Trophoblast cell (in vitro differentiated cells and primary cell): Measurements from ENCODE around the gene HOXA9.
A peak's percentile ranks its signal among the peaks of the same experiment; 100 is the strongest.

Experiments used
- DNase-seq, 2 donors: peaks; one replicate each; pipeline ENCODE4 v3.0.0-alpha.2; 2016
- H2AFZ ChIP-seq: 2 replicates; pipeline ENCODE4 v1.6.1; 2013; ENCODE audit warnings: low read length, moderate library complexity, mild to moderate bottlenecking; ENCODE audit not compliant: insufficient read depth, poor library complexity
- H2AK5ac ChIP-seq: 2 replicates; pipeline ENCODE4 v1.6.1; 2013; ENCODE audit warnings: mild to moderate bottlenecking, low read length
- H2BK120ac ChIP-seq: 2 replicates; pipeline ENCODE4 v1.6.1; 2013; ENCODE audit warnings: low read length, mild to moderate bottlenecking, moderate library complexity; ENCODE audit not compliant: insufficient read depth, poor library complexity
- H2BK12ac ChIP-seq: 2 replicates; pipeline ENCODE4 v1.6.1; 2013; ENCODE audit warnings: mild to moderate bottlenecking, low read length, moderate library complexity
- H2BK5ac ChIP-seq: 2 replicates; pipeline ENCODE4 v1.6.1; 2013; ENCODE audit warnings: low read length, low read depth, moderate library complexity, mild to moderate bottlenecking; ENCODE audit not compliant: poor library complexity
- H3K14ac ChIP-seq: 2 replicates; pipeline ENCODE4 v1.6.1; 2013; ENCODE audit warnings: mild to moderate bottlenecking, low read length
- H3K18ac ChIP-seq: 2 replicates; pipeline ENCODE4 v1.6.1; 2013; ENCODE audit warnings: mild to moderate bottlenecking, low read length
- H3K23ac ChIP-seq: 2 replicates; pipeline ENCODE4 v1.6.1; 2013; ENCODE audit warnings: low read length
- H3K27ac ChIP-seq: 2 replicates; pipeline ENCODE4 v1.5.1; 2013; ENCODE audit warnings: low read depth, mild to moderate bottlenecking, inconsistent platforms, low read length, moderate library complexity
- H3K27me3 ChIP-seq: 2 replicates; pipeline ENCODE4 v1.6.1; 2013; ENCODE audit warnings: inconsistent platforms, mild to moderate bottlenecking, low read length, moderate library complexity; ENCODE audit not compliant: insufficient read depth
- H3K36me3 ChIP-seq, 2 experiments: 1 replicate in 1 of 2; 2 replicates in 1 of 2; pipeline ENCODE4 v1.6.1; 2013; ENCODE audit warnings: low read length in 2 of 2, mild to moderate bottlenecking in 2 of 2, moderate library complexity in 1 of 2; ENCODE audit not compliant: insufficient read depth in 2 of 2, control insufficient read depth in 1 of 2
- H3K4ac ChIP-seq: 2 replicates; pipeline ENCODE4 v1.6.1; 2013; ENCODE audit warnings: low read depth, mild to moderate bottlenecking, low read length, moderate library complexity
- H3K4me1 ChIP-seq, 2 experiments: 1 replicate in 1 of 2; 2 replicates in 1 of 2; pipeline ENCODE4 v1.6.1; 2013; ENCODE audit warnings: low read length in 2 of 2, mild to moderate bottlenecking in 2 of 2, moderate library complexity in 1 of 2; ENCODE audit not compliant: insufficient read depth in 2 of 2, control insufficient read depth in 1 of 2
- H3K4me2 ChIP-seq: 2 replicates; pipeline ENCODE4 v1.6.1; 2013; ENCODE audit warnings: inconsistent platforms, mild to moderate bottlenecking, low read length, moderate library complexity
- H3K4me3 ChIP-seq: 2 replicates; pipeline ENCODE4 v1.5.1; 2013; ENCODE audit warnings: mild to moderate bottlenecking, low read depth, low read length, inconsistent platforms
- H3K79me1 ChIP-seq: one replicate; pipeline ENCODE4 v1.6.1; 2013; ENCODE audit warnings: low read length
- H3K79me2 ChIP-seq: 2 replicates; pipeline ENCODE4 v1.6.1; 2013; ENCODE audit warnings: low read length, mild to moderate bottlenecking; ENCODE audit not compliant: control insufficient read depth, insufficient read depth, poor library complexity
- H3K9ac ChIP-seq: 2 replicates; pipeline ENCODE4 v1.6.1; 2013; ENCODE audit warnings: mild to moderate bottlenecking, low read length
- H3K9me3 ChIP-seq: 2 replicates; pipeline ENCODE4 v1.6.1; 2013; ENCODE audit warnings: low read depth, mild to moderate bottlenecking, control low read depth, inconsistent platforms, low read length; ENCODE audit not compliant: insufficient read depth
- H4K12ac ChIP-seq: 2 replicates; pipeline ENCODE4 v1.6.1; 2013; ENCODE audit warnings: low read depth, mild to moderate bottlenecking, low read length, moderate library complexity
- H4K8ac ChIP-seq: 2 replicates; pipeline ENCODE4 v1.6.1; 2013; ENCODE audit warnings: low read depth, mild to moderate bottlenecking, low read length, moderate library complexity
- H4K91ac ChIP-seq: one replicate; pipeline ENCODE4 v1.6.1; 2013; ENCODE audit warnings: low read depth, mild to moderate bottlenecking, low read length, moderate library complexity
- WGBS: extraction: QIAGEN DNeasy Blood & Tissue Kit; methylation state at CpG from one replicate; pipeline ENCODE4 v1.1.7; 2013; ENCODE audit warnings: missing lambda C conversion rate; ENCODE audit not compliant: insufficient read length, insufficient coverage; ENCODE audit errors: extremely low coverage; 5-methylcytosine and 5-hydroxymethylcytosine counted together

HOXA9 gene

DNA sequence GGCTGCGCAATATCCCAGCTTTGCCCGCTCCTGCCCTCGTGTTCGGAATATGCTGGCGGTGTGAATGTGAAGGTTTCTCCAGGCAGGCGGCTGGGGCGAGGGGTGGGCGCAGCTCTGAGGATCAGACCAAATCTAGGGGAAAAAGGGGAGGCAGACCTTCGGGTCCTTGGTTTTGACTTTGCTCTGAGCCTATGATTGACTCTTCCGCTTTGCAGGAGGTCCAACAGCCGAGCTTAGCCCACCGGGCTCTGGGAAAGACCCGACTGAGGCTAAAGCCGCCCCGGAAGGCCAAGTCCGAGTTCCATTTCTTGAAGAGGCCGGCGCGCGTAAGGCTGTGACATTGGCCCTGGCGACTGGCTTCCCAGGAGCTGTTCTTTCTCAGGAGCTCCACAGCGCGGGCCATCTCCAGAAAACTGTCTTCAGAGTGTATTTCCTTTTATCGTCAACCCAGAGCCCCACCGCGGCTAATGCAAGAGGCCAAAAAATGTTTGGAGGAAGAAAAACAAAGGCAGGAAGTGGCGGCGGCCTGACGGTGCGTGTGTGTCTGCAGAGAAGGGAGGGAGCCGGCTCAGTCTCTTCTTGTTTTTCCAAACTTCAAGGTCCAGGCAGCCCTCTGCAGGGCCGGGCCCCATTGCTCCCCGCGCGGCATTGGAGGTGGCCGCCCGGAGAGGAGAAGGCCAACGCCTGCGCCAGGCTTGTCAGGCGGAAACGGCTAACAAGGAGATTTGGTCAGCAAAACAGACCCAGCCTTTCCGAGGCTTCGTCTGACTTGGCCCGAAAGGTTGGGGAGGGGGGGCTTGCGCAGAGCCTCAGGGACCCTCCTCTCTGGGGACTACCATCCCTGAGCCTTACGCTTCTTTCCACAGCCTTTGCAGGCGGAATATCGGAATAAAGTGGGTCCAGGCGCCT is 23.3 kb upstream of the HOXA9 start:
- Histone ChIP-seq H3K9me3 (peaks cover 20% of the 10 kb centered on the region), H2BK120ac (no peak overlapping the region), H4K91ac (peak overlapping the region; percentile 28), H4K12ac (no peak overlapping the region), H3K9ac (no peak overlapping the region), H2BK5ac (no peak overlapping the region), H3K36me3 (no peaks in the 10 kb centered on the region), H3K79me2 (no peaks in the 10 kb centered on the region), H3K4me1 (peaks cover 23 to 27% of the 10 kb centered on the region in 2 experiments), H3K4me2 (peak overlapping the region; percentile 62), H3K4ac (no peak overlapping the region), H2AK5ac (no peak overlapping the region), H3K27me3 (peaks cover 94% of the 10 kb centered on the region), H2AFZ (no peak overlapping the region), H3K27ac (no peak overlapping the region), H3K18ac (no peak overlapping the region), H3K14ac (no peak overlapping the region), H4K8ac (no peak overlapping the region), H3K79me1 (peaks cover 3% of the 10 kb centered on the region), H3K4me3 (no peak overlapping the region), H2BK12ac (no peak overlapping the region), H3K23ac (no peak overlapping the region)
- WGBS: no CpG with 5 or more reads among the region's 49 CpGs
- DNase-seq: no peak

DNA sequence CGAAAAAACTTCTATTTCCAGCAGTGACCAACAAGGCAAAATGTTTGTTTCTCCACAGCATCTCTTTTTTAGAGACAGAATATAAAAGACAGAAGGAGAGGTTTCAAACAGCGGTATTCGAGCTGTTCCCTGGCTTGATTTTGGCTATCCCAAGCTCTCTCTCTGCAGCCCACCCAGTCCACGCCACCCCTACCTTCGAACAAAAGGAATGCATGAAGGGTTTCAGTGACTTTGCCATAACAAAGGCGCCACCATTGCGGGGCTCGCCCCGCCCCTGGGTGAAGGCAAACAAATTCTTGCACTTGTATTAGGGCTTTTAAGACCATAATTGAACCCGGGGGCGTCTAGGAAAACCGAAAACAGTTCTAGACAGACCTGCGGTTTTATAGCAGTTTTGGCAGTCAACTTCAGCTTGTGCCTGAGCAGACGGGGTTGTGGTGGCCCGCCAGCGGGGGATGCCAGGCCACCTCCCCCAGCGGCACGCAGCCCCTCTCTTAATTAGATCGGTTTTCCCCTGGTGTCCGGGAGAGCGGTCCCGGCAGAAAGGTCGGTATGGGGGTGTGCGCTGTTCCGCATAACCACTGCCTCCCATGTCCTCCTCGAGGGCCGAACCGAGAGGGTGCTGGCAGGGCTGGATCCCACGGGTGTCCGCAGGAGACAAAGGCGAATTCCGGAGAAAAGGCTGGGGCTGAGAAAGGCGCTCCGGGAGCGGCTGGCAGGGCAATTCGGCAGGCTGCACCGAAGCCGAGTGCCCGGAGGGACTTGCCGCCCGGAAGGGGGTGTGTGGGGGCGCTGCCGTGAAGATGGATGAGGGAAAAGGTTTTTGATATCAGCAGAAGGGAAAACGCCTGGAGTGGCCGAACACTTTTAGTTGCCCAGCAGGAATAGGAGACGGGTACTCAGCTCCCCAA is 22.4 kb upstream of the HOXA9 start:
- no peak overlapping the region for H3K23ac ChIP-seq
- no peak overlapping the region for H2AFZ ChIP-seq
- H3K9me3 ChIP-seq: peaks cover 20% of the 10 kb centered on the region
- no peak overlapping the region for H3K27ac ChIP-seq
- H3K79me1 ChIP-seq: peaks cover 3% of the 10 kb centered on the region
- H2AK5ac ChIP-seq: no peak overlapping the region
- H4K8ac ChIP-seq: no peak overlapping the region
- no peak overlapping the region for H2BK12ac ChIP-seq
- no peak overlapping the region for H4K12ac ChIP-seq
- H3K36me3 ChIP-seq: no peaks in the 10 kb centered on the region
- H3K9ac ChIP-seq: no peak overlapping the region
- H3K4me2 ChIP-seq: peak overlapping the region; percentile 62
- H4K91ac ChIP-seq: no peak overlapping the region
- no peak overlapping the region for H3K4ac ChIP-seq
- peaks cover 27 to 30% of the 10 kb centered on the region in 2 experiments for H3K4me1 ChIP-seq
- peaks cover 93% of the 10 kb centered on the region for H3K27me3 ChIP-seq
- no peak overlapping the region for H3K18ac ChIP-seq
- H3K4me3 ChIP-seq: no peak overlapping the region
- H2BK120ac ChIP-seq: no peak overlapping the region
- H2BK5ac ChIP-seq: no peak overlapping the region
- H3K79me2 ChIP-seq: no peaks in the 10 kb centered on the region
- no peak for DNase-seq
- H3K14ac ChIP-seq: no peak overlapping the region
- no CpG with 5 or more reads among the region's 46 CpGs for WGBS

DNA sequence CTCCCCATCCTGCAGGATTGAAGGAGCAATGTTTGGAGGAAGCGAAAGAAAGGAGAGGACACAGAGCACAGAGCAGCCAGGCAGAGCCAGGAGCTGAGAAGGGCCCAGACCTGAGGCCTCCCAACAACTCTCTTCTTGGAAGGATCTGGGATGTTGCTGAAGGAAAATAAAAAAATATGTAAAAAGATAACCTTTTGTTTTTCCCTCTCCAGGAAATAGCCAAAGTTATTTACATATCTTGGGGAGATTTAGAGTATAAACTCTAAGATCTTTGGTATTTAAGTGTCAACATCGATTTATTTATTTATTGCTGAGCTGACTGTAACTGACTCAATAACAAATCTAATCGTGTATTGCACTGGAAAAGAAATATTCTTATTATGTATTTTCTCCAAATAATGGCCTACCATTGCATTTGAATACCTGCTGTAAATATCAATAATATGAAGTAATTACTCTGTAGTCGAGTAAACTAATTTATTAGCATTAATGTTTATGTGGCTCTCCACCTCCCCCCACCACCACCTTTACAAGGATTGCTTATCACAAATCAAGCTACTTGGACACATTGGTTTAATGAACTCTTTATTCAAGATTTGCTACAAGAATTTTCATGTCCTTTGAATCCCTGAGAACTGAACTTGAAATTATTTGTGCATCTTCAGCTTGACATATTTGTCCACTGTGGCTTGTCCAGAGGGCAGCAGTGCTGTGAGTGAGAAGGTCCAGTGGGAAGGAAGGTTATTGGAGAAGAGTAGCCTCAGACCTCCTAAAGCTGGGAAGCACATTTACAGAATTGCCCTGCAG is 21.5 kb upstream of the HOXA9 start:
- H4K12ac ChIP-seq: no peak overlapping the region
- no peaks in the 10 kb centered on the region for H3K36me3 ChIP-seq
- no peak overlapping the region for H3K4me3 ChIP-seq
- no peak overlapping the region for H2BK5ac ChIP-seq
- H3K79me2 ChIP-seq: no peaks in the 10 kb centered on the region
- no peak overlapping the region for H2BK12ac ChIP-seq
- no peak for DNase-seq
- peaks cover 3% of the 10 kb centered on the region for H3K79me1 ChIP-seq
- no peak overlapping the region for H3K27ac ChIP-seq
- H2BK120ac ChIP-seq: no peak overlapping the region
- H3K23ac ChIP-seq: no peak overlapping the region
- no peak overlapping the region for H3K9ac ChIP-seq
- H3K9me3 ChIP-seq: peaks cover 20% of the 10 kb centered on the region
- H3K18ac ChIP-seq: no peak overlapping the region
- no peak overlapping the region for H2AFZ ChIP-seq
- H4K8ac ChIP-seq: no peak overlapping the region
- no peak overlapping the region for H3K4me2 ChIP-seq
- H3K4ac ChIP-seq: no peak overlapping the region
- H3K4me1 ChIP-seq: peaks cover 29 to 30% of the 10 kb centered on the region in 2 experiments
- peaks cover 93% of the 10 kb centered on the region for H3K27me3 ChIP-seq
- no peak overlapping the region for H2AK5ac ChIP-seq
- no CpG with 5 or more reads among the region's 4 CpGs for WGBS
- no peak overlapping the region for H3K14ac ChIP-seq
- H4K91ac ChIP-seq: no peak overlapping the region
